ENCODE data around the gene KCNRG.

KCNRG gene

DNA sequence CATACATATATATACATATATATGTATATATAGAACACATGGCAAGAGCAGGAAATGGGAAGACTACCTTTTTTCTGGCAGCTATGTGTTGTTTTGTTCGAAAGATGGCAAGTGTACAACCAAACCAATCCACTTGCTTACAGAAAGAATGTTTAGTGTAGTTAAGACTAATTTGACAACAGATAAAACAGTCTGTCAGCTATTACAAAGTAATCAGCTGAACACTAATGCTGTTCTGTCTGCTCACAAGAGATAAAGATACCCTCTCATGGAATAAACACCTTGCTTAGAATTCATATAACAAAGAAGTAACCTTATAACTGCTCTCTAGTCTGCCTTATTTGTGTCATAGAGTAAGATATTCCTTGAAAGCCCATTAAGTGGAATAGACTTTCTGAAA, 858 bp upstream of the KCNRG start:
- Histone ChIP-seq H3K4me3 (ENCODE audit: low read depth, low read length) (no peak overlapping the region), H3K27ac (no peak overlapping the region), H3K27me3 (replicated peaks) (no peaks in the 10 kb centered on the region), H3K36me3 (replicated peaks) (peaks cover 18% of the 10 kb centered on the region)
- in situ Hi-C loops (cut with HindIII; ENCODE audit: low pct_ligation_motif_present, low sequenced_read_pairs), result no loop called here
- DNase-seq, result no peak
- TF ChIP-seq, protein P1, sequence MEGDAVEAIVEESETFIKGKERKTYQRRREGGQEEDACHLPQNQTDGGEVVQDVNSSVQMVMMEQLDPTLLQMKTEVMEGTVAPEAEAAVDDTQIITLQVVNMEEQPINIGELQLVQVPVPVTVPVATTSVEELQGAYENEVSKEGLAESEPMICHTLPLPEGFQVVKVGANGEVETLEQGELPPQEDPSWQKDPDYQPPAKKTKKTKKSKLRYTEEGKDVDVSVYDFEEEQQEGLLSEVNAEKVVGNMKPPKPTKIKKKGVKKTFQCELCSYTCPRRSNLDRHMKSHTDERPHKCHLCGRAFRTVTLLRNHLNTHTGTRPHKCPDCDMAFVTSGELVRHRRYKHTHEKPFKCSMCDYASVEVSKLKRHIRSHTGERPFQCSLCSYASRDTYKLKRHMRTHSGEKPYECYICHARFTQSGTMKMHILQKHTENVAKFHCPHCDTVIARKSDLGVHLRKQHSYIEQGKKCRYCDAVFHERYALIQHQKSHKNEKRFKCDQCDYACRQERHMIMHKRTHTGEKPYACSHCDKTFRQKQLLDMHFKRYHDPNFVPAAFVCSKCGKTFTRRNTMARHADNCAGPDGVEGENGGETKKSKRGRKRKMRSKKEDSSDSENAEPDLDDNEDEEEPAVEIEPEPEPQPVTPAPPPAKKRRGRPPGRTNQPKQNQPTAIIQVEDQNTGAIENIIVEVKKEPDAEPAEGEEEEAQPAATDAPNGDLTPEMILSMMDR (IDR thresholded peaks at IDR 0.05; ENCODE audit: low read depth, low read length, missing control alignments), result no peak

DNA sequence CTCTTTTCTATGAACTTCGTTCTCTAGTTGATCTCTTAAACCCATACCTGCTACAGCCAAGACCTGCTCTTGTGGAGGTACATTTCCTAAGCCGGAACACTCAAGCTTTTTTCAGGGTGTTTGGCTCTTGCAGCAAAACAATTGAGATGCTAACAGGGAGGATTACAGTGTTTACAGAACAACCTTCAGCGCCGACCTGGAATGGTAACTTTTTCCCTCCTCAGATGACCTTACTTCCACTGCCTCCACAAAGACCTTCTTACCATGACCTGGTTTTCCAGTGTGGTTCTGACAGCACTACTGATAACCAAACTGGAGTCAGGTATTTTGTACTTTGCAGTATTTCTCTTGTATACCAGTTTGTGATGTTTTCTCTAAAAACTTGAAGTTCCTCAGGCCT, 506 bp downstream of the KCNRG start:
- H3K36me3 ChIP-seq (replicated peaks), result peaks cover 21% of the 10 kb centered on the region
- H3K27ac ChIP-seq, result no peak overlapping the region
- no peaks in the 10 kb centered on the region for H3K27me3 ChIP-seq (replicated peaks)
- in situ Hi-C loops (cut with HindIII; ENCODE audit: low pct_ligation_motif_present, low sequenced_read_pairs), result no loop called here
- H3K4me3 ChIP-seq (ENCODE audit: low read depth, low read length), result no peak overlapping the region
- TF ChIP-seq, protein P1 (IDR thresholded peaks at IDR 0.05; ENCODE audit: low read depth, low read length, missing control alignments), result no peak
- no peak for DNase-seq

DNA sequence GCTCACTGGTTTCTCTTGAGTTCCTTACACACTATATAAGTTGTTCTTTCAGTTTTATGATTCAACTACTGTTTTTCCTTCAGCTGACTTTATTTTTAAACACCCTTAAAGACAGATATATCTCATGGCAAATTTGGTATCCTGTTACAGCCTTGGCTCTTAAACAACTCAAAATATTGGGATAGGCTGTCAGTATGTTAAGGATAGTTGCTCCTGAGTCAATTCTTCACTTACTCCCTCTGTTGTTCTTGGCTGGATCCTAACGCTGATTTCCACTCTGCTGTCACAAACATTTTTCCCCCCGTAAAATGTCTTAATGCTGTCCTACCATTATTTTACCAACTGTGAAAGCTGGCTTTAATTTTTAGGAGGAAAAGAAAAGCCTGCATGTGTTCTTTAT, 1.2 kb downstream of the KCNRG start:
- in situ Hi-C loops (cut with HindIII; ENCODE audit: low pct_ligation_motif_present, low sequenced_read_pairs), result no loop called here
- TF ChIP-seq, protein P1 (IDR thresholded peaks at IDR 0.05; ENCODE audit: low read depth, low read length, missing control alignments), result no peak
- H3K36me3 ChIP-seq (replicated peaks), result peaks cover 21% of the 10 kb centered on the region
- DNase-seq, result peak; percentile 36
- no peak overlapping the region for H3K4me3 ChIP-seq (ENCODE audit: low read depth, low read length)
- no peaks in the 10 kb centered on the region for H3K27me3 ChIP-seq (replicated peaks)
- H3K27ac ChIP-seq, result no peak overlapping the region

DNA sequence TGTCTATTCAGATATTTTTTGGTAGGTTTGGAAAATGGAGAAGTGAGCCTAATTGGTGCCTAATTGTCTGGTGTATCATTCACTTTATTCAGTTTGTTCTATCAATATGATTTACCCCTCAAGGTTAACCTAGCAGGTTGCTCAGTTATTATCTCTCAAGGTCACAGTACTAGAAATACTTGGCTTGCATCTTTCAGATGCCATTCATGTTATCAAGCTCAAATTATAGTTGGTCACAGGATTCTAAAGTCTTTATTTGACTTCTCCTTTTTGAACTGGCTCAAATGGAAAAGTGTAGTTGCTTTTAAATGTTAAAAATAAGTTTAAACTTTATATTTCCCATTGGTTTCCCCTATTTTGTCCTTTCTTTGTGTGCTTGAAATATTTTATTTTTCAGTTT, 2.6 kb downstream of the KCNRG start:
- H3K36me3 ChIP-seq (replicated peaks), result peaks cover 7% of the 10 kb centered on the region
- TF ChIP-seq, protein P1 (IDR thresholded peaks at IDR 0.05; ENCODE audit: low read depth, low read length, missing control alignments), result no peak
- in situ Hi-C loops (cut with HindIII; ENCODE audit: low pct_ligation_motif_present, low sequenced_read_pairs), result no loop called here

DNA sequence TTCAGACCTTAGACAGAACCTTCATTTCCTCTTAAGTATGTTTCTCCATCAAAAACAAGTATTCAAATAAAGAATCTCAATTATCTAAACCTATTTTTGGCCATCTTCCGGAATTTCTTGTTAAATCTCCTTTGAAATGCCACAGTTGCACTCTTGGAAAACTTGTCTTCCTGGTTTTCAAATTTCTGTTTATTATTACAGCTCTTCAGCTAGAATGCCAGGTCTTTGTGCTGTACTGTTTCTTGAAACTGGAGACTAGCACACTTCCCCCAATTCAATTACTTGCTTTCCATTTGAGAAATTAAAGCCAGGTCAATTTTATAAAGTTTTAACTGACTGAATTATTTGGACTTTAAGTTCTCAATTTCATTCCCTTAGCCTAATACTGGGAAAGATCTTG, 10.2 kb downstream of the KCNRG start:
- peaks cover 5% of the 10 kb centered on the region for H3K36me3 ChIP-seq (replicated peaks)
- H3K27ac ChIP-seq, result no peak overlapping the region
- in situ Hi-C loops (cut with HindIII; ENCODE audit: low pct_ligation_motif_present, low sequenced_read_pairs), result no loop called here
- no peak overlapping the region for H3K4me3 ChIP-seq (ENCODE audit: low read depth, low read length)
- TF ChIP-seq, protein P1 (IDR thresholded peaks at IDR 0.05; ENCODE audit: low read depth, low read length, missing control alignments), result no peak
- H3K27me3 ChIP-seq (replicated peaks), result no peaks in the 10 kb centered on the region
- no peak for DNase-seq

More for the DNA sequence above, 2.6 kb downstream of the KCNRG start:
- Histone ChIP-seq H3K27ac (no peak overlapping the region), H3K4me3 (ENCODE audit: low read depth, low read length) (no peak overlapping the region), H3K27me3 (replicated peaks) (no peaks in the 10 kb centered on the region)
- no peak for DNase-seq

DNA sequence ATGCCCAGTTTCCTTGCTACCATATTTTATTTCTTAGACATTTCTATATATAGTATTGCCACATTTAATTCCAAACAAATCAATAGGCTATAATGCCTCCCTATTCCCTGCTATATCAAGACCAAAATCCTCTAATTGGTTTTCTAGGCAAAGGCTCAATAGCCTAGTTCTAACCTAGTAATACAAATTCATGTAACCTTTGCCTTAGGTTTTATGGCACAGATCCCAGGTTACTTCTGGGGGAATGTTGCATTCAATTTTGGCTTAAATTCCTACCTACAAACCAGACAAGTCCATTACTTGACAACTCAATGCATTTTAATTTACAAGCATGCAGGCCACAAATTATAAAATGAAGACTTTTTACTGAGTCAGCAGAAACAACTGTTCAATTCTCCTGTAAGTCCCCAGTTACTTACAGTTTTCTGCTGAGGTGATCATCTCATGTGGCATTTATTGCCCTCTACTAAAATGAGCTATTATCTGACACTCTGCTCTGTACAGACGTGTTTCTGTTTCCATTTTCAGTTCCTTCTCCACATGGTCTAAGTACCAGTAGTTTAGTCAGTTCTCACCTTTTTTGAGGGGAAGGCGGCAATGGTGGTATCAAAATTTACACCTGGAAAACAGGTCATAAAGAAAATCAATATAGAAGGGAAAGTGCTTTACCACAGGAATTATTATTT, 11.7 kb downstream of the KCNRG start:
- TF ChIP-seq, protein P1 (IDR thresholded peaks at IDR 0.05; ENCODE audit: low read depth, low read length, missing control alignments), result no peak
- no peak overlapping the region for H3K27ac ChIP-seq
- peaks cover 4% of the 10 kb centered on the region for H3K36me3 ChIP-seq (replicated peaks)
- no peaks in the 10 kb centered on the region for H3K27me3 ChIP-seq (replicated peaks)
- in situ Hi-C loops (cut with HindIII; ENCODE audit: low pct_ligation_motif_present, low sequenced_read_pairs), result no loop called here
- no peak overlapping the region for H3K4me3 ChIP-seq (ENCODE audit: low read depth, low read length)
- DNase-seq, result no peak
